ENCODE measurements around the gene ATP6V1G3.

- TF ChIP-seq CTCF (conservative IDR thresholded peaks at IDR 0.05 in 1 of 2, IDR thresholded peaks at IDR 0.05 in 1 of 2; ENCODE audit: low read depth in 1 of 2, low read length in 2 of 2) (no peak), EZH2 (IDR thresholded peaks at IDR 0.05; ENCODE audit: low read length, missing control alignments) (no peak)
These were observed 44.0 kb downstream of the ATP6V1G3 start for GRCh38 chr1:198496216-198497143.

Data from fibroblast of lung (primary cell).